ENCODE data around the gene BPIFA1. TPM values are rescaled to one million over a fixed set of nuclear protein-coding genes. Genes with fewer than 3 reads are reported as not detected.

The BPIFA1 gene
- total and polyA plus RNA-seq, 9 of the 15 experiments (the other 6 are each of a cell fraction or from before 2014, with no cell fraction given), result not detected

DNA sequence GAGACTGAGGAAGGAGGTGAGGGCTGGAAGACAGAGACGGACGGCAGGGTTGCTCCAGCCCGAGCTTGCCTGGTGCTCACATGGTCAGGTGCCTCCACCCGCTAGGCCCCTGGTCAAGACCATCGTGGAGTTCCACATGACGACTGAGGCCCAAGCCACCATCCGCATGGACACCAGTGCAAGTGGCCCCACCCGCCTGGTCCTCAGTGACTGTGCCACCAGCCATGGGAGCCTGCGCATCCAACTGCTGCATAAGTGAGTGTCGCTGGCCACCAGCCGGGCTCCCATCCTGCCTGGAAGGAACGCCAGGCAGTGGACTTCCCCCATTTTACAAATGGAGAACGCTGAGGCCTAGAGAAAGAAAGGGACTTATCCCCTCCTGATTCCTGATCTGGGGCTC, 55.1 kb downstream of the BPIFA1 start (continued):
- TF ChIP-seq, protein P1, sequence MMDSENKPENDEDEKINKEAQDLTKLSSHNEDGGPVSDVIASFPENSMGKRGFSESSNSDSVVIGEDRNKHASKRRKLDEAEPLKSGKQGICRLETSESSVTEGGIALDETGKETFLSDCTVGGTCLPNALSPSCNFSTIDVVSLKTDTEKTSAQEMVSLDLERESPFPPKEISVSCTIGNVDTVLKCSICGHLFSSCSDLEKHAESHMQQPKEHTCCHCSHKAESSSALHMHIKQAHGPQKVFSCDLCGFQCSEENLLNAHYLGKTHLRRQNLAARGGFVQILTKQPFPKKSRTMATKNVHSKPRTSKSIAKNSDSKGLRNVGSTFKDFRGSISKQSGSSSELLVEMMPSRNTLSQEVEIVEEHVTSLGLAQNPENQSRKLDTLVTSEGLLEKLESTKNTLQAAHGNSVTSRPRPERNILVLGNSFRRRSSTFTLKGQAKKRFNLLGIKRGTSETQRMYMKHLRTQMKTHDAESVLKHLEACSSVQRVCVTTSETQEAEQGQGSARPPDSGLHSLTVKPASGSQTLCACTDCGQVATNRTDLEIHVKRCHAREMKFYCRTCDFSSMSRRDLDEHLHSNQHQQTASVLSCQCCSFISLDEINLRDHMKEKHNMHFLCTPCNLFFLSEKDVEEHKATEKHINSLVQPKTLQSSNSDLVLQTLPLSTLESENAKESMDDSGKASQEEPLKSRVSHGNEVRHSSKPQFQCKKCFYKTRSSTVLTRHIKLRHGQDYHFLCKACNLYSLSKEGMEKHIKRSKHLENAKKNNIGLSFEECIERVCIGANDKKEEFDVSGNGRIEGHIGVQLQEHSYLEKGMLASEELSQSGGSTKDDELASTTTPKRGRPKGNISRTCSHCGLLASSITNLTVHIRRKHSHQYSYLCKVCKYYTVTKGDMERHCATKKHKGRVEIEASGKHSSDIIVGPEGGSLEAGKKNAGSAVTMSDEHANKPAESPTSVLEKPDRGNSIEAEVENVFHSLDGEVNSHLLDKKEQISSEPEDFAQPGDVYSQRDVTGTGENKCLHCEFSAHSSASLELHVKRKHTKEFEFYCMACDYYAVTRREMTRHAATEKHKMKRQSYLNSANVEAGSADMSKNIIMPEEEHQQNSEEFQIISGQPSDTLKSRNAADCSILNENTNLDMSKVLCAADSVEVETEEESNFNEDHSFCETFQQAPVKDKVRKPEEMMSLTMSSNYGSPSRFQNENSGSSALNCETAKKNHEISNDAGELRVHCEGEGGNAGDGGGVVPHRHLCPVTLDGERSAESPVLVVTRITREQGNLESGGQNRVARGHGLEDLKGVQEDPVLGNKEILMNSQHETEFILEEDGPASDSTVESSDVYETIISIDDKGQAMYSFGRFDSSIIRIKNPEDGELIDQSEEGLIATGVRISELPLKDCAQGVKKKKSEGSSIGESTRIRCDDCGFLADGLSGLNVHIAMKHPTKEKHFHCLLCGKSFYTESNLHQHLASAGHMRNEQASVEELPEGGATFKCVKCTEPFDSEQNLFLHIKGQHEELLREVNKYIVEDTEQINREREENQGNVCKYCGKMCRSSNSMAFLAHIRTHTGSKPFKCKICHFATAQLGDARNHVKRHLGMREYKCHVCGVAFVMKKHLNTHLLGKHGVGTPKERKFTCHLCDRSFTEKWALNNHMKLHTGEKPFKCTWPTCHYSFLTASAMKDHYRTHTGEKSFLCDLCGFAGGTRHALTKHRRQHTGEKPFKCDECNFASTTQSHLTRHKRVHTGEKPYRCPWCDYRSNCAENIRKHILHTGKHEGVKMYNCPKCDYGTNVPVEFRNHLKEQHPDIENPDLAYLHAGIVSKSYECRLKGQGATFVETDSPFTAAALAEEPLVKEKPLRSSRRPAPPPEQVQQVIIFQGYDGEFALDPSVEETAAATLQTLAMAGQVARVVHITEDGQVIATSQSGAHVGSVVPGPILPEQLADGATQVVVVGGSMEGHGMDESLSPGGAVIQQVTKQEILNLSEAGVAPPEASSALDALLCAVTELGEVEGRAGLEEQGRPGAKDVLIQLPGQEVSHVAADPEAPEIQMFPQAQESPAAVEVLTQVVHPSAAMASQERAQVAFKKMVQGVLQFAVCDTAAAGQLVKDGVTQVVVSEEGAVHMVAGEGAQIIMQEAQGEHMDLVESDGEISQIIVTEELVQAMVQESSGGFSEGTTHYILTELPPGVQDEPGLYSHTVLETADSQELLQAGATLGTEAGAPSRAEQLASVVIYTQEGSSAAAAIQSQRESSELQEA (IDR thresholded peaks at IDR 0.05; ENCODE audit: low read depth), result no peak
- no peak for TF ChIP-seq KDM4B (IDR thresholded peaks at IDR 0.05; ENCODE audit: borderline replicate concordance in 2 of 2, low read depth in 1 of 2)
- TF ChIP-seq, protein P2, sequence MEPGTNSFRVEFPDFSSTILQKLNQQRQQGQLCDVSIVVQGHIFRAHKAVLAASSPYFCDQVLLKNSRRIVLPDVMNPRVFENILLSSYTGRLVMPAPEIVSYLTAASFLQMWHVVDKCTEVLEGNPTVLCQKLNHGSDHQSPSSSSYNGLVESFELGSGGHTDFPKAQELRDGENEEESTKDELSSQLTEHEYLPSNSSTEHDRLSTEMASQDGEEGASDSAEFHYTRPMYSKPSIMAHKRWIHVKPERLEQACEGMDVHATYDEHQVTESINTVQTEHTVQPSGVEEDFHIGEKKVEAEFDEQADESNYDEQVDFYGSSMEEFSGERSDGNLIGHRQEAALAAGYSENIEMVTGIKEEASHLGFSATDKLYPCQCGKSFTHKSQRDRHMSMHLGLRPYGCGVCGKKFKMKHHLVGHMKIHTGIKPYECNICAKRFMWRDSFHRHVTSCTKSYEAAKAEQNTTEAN (CRISPR knock-in tag; IDR thresholded peaks at IDR 0.05), result no peak
- TF ChIP-seq KAT7 (CRISPR knock-in tag; IDR thresholded peaks at IDR 0.05; ENCODE audit: borderline replicate concordance), result no peak
- TF ChIP-seq SREBF1 (IDR thresholded peaks at IDR 0.05; ENCODE audit: borderline replicate concordance, low read depth, low read length), result no peak
- TF ChIP-seq, protein P3, sequence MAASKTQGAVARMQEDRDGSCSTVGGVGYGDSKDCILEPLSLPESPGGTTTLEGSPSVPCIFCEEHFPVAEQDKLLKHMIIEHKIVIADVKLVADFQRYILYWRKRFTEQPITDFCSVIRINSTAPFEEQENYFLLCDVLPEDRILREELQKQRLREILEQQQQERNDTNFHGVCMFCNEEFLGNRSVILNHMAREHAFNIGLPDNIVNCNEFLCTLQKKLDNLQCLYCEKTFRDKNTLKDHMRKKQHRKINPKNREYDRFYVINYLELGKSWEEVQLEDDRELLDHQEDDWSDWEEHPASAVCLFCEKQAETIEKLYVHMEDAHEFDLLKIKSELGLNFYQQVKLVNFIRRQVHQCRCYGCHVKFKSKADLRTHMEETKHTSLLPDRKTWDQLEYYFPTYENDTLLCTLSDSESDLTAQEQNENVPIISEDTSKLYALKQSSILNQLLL (CRISPR knock-in tag; IDR thresholded peaks at IDR 0.05; ENCODE audit: borderline replicate concordance), result no peak
- no peak for TF ChIP-seq ZSCAN32 (CRISPR knock-in tag; IDR thresholded peaks at IDR 0.05)
- TF ChIP-seq SUPT5H (IDR thresholded peaks at IDR 0.05), result no peak
- TF ChIP-seq SIN3B (IDR thresholded peaks at IDR 0.05; ENCODE audit: low read depth), result no peak
- TF ChIP-seq ARHGAP35 (IDR thresholded peaks at IDR 0.05; ENCODE audit: partially characterized antibody), result no peak
- TF ChIP-seq ELF4 (CRISPR knock-in tag; IDR thresholded peaks at IDR 0.05), result no peak
- no peak for TF ChIP-seq HDAC1 (IDR thresholded peaks at IDR 0.05)
- no peak for TF ChIP-seq FOXK1 (CRISPR knock-in tag; IDR thresholded peaks at IDR 0.05; ENCODE audit: borderline replicate concordance)
- no peak for TF ChIP-seq U2AF2 (optimal IDR thresholded peaks at IDR 0.05; ENCODE audit: low read depth, low read length)
- no peak for TF ChIP-seq TSC22D4 (tag; IDR thresholded peaks at IDR 0.05)
- no peak for TF ChIP-seq ATF7 (IDR thresholded peaks at IDR 0.05)

All from K562 (cell line).